ENCODE measurements around the gene VCL. TPM values are rescaled to one million over a fixed set of nuclear protein-coding genes. Genes with fewer than 3 reads are reported as not detected.
"Not testable (repeated sequence)": the region's sequence is repeated elsewhere in the genome, so short reads cannot be mapped to it uniquely, and the experiment has no call there.

VCL gene
- total RNA-seq, 4 donors from 2014 or later, result 69.1 to 109 (median 90.1) TPM

GRCh38 chr10:74139981-74140380, 142.1 kb downstream of the VCL start:
- ATAC-seq (ENCODE audit: low FRiP score), result no peak
- no peak for DNase-seq (ENCODE audit: low spot score)
- TF ChIP-seq CTCF (IDR thresholded peaks at IDR 0.05), result no peak

- TF ChIP-seq CTCF (IDR thresholded peaks at IDR 0.05), result no peak
- DNase-seq (ENCODE audit: low spot score), result no peak
- ATAC-seq (ENCODE audit: low FRiP score), result no peak
Measured at GRCh38 chr10:74140553-74140952, 142.6 kb downstream of the VCL start.

GRCh38 chr10:74145133-74145532, 147.2 kb downstream of the VCL start:
- DNase-seq (ENCODE audit: low spot score), result no peak
- ATAC-seq (ENCODE audit: low FRiP score), result peak; percentile 46
- TF ChIP-seq CTCF (IDR thresholded peaks at IDR 0.05), result no peak

- not testable (repeated sequence) for ATAC-seq (ENCODE audit: low FRiP score); DNase-seq (ENCODE audit: low spot score)
Measured at GRCh38 chr10:74146980-74147379, 149.1 kb downstream of the VCL start.

GRCh38 chr10:74150204-74150989, 152.5 kb downstream of the VCL start, which contains the start of gene AP3M1:
TSS of gene AP3M1 (minus strand) at chr10:74150828. CDS start at chr10:74138379, 12,449 bp downstream.
- DNase-seq (ENCODE audit: low spot score) (peak; percentile 64), ATAC-seq (ENCODE audit: low FRiP score) (peak; percentile 72)
- TF ChIP-seq CTCF (IDR thresholded peaks at IDR 0.05), result no peak

- peak; percentile 98 for ATAC-seq (ENCODE audit: low FRiP score)
- peak; percentile 100 for DNase-seq (ENCODE audit: low spot score)
- no peak for TF ChIP-seq CTCF (IDR thresholded peaks at IDR 0.05)
Measured at GRCh38 chr10:74150990-74151878, 153.3 kb downstream of the VCL start, which contains the start of gene ADK. TSS of gene ADK (plus strand) at chr10:74151221. CDS start at chr10:74151279, 58 bp downstream.

Measured in omental fat pad (tissue), 4 donors.